Gastrocnemius medialis (tissue), 4 donors: ENCODE measurements around the gene ST8SIA6. TPM values are rescaled to one million over a fixed set of nuclear protein-coding genes. Genes with fewer than 3 reads are reported as not detected.

Experiments
- ATAC-seq, 2 donors: fragments of 150-250 bp; one replicate each; pipeline ENCODE4 v1.9.1; 2016
- DNase-seq, 2 donors: peaks; one replicate each; pipeline ENCODE4 v3.0.0-alpha.2; 2019
- H3K27ac ChIP-seq, 4 donors: fragments of 200-600 bp; sonication (generic); 1 replicate in 1 of 4; 2 replicates in 3 of 4; pipeline ENCODE4 v1.5.1; 2016 to 2018; ENCODE audit warnings: mild to moderate bottlenecking in 2 of 4, moderate library complexity in 1 of 4
- H3K27me3 ChIP-seq, 3 donors: fragments of 200-600 bp; sonication (generic) in 2 of 3; 1 replicate in 1 of 3; 2 replicates in 2 of 3; pipeline versions ENCODE4 v1.5.1 to v1.6.0; 2016 to 2019; ENCODE audit warnings: mild to moderate bottlenecking in 1 of 3, moderate library complexity in 1 of 3
- H3K36me3 ChIP-seq, 2 donors: fragments of 200-600 bp; sonication (generic) in 1 of 2; one replicate each; pipeline ENCODE4 v1.5.1; 2017 to 2018
- H3K4me1 ChIP-seq, 2 donors: fragments of 200-600 bp; sonication (generic) in 1 of 2; one replicate each; pipeline ENCODE4 v1.5.1; 2016 to 2017; ENCODE audit warnings: mild to moderate bottlenecking in 2 of 2
- H3K4me3 ChIP-seq, 4 donors: fragments of 200-600 bp; sonication (generic) in 3 of 4; 1 replicate in 1 of 4; 2 replicates in 3 of 4; pipeline ENCODE4 v1.5.1; 2016 to 2019; ENCODE audit warnings: mild to moderate bottlenecking in 2 of 4
- H3K9me3 ChIP-seq, 3 donors: fragments of 200-600 bp; sonication (generic) in 2 of 3; 1 replicate in 1 of 3; 2 replicates in 2 of 3; pipeline ENCODE4 v1.5.1; 2016 to 2019
- CTCF ChIP-seq, 5 experiments: fragments of 450-650 bp in 3 of 5; fragments of 200-600 bp in 2 of 5; sonication (generic) in 2 of 5; IDR thresholded peaks in 4 of 5; conservative IDR thresholded peaks in 1 of 5; 1 replicate in 4 of 5; 2 replicates in 1 of 5; pipeline ENCODE4 v1.5.1; 2016 to 2019; ENCODE audit warnings: antibody characterized with exemption in 5 of 5, mild to moderate bottlenecking in 3 of 5, moderate library complexity in 3 of 5
- POLR2A ChIP-seq, 2 donors: fragments of 450-650 bp; IDR thresholded peaks; one replicate each; pipeline ENCODE4 v1.6.1; 2017; ENCODE audit warnings: antibody characterized with exemption in 2 of 2, mild to moderate bottlenecking in 2 of 2, moderate library complexity in 2 of 2
- in situ Hi-C, 4 donors: fragments of 200-750 bp; cut with MboI; loops; one replicate each; pipeline versions ENCODE4 v1.15.0 to v1.8.0; 2017; ENCODE audit warnings: low sequenced_read_pairs in 4 of 4
- intact Hi-C: fragments of 100-400 bp; cut with DNase I; formaldehyde crosslinking; loops from one replicate; pipeline ENCODE4 v1.15.1; 2023; ENCODE audit warnings: low total_unique reads
- total RNA-seq, 4 donors: library from RNA; depleted of rRNA; stranded (reverse); fragments of >200 nt; gene quantifications; one replicate each; pipeline versions ENCODE4 v1.1.0 to v1.2.3, GENCODE V29; 2016

The ST8SIA6 gene
- total RNA-seq, 4 donors from 2014 or later = 0.27 to 0.66 (median 0.44) TPM

DNA sequence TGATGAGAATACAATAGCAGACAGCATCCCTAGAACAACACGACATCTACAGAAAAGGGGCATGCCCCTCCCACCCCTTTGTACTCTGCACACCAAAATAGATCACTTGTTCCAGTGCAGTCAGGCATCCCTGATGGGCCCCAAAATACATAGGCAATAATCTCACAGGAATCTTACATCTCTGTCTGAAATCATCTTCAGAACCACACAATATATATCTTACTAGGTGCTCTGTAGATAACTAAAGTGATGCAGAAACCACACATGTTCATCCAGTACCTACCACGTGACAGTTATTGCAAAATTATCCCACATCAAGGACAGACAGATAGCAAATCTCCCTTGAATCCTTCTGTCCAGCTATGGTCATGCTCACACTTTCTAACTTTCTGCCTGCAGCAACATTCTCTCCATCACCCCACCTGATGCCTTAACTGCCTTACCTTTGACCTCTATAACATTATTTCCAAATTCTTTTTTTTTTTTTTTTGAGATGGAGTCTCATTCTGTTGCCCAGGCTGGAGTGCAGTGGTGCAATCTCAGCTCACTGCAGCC lies 30.7 kb downstream of the ST8SIA6 start:
- H3K36me3 ChIP-seq = no peaks in the 10 kb centered on the region
- H3K9me3 ChIP-seq = no peaks in the 10 kb centered on the region
- DNase-seq = no peak
- in situ Hi-C loops (no loop called here), intact Hi-C loops (no loop called here)
- H3K4me3 ChIP-seq = no peak overlapping the region
- no peak for TF ChIP-seq CTCF (IDR thresholded peaks at IDR 0.05 in 4 of 5, conservative IDR thresholded peaks at IDR 0.05 in 1 of 5)
- ATAC-seq = no peak
- H3K27ac ChIP-seq = no peak overlapping the region
- no peaks in the 10 kb centered on the region for H3K4me1 ChIP-seq
- no peaks in the 10 kb centered on the region for H3K27me3 ChIP-seq

DNA sequence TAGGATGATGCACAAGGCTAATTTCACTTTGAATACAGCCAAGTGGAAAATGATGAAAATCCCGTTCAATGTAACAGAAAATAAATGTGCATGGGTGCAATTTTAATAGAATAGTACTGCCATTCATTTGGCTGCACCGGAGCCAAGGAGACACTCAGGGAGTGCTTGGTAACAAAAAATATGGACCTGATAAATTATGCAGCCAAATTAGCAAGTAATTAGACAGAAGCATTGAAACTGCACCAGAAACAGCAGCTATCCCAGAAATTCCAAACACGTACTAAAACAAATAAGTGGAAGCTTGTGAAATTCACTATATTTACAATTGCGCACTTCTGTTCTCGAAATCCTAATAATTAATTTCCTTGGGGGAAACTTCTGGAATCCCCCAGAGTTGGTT lies 31.5 kb downstream of the ST8SIA6 start:
- ATAC-seq = no peak
- Histone ChIP-seq H3K36me3 (no peaks in the 10 kb centered on the region), H3K4me1 (no peaks in the 10 kb centered on the region), H3K27me3 (no peaks in the 10 kb centered on the region), H3K9me3 (no peaks in the 10 kb centered on the region), H3K27ac (no peak overlapping the region), H3K4me3 (no peak overlapping the region)
- intact Hi-C loops (no loop called here), in situ Hi-C loops (no loop called here)
- DNase-seq = no peak
- TF ChIP-seq POLR2A (IDR thresholded peaks at IDR 0.05) = no peak
- TF ChIP-seq CTCF (IDR thresholded peaks at IDR 0.05 in 4 of 5, conservative IDR thresholded peaks at IDR 0.05 in 1 of 5) = no peak

DNA sequence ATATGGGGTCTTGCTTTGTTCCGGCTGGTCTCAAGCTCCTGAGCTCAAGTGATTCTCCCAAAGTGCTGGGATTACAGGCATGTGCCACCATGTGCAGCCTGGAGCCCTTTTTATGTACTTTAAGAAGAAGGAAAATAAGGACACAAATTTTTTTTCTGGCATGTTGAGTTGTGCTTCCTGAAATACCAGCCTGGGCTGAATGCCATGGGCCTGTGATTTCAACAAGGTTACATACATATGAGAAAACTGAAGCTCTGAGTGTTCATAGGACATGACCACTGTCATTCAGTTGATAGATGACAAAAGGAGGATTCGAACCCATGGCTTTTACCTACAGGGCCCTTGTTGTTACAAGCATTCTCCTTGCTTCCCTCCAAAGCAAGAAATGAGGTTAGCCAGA lies 36.1 kb downstream of the ST8SIA6 start:
- TF ChIP-seq POLR2A (IDR thresholded peaks at IDR 0.05) = no peak
- no peak for TF ChIP-seq CTCF (IDR thresholded peaks at IDR 0.05 in 4 of 5, conservative IDR thresholded peaks at IDR 0.05 in 1 of 5)
- intact Hi-C loops (no loop called here), in situ Hi-C loops (no loop called here)
- no peaks in the 10 kb centered on the region for H3K36me3 ChIP-seq
- no peak for DNase-seq
- no peaks in the 10 kb centered on the region for H3K27me3 ChIP-seq
- H3K27ac ChIP-seq = no peak overlapping the region
- H3K4me1 ChIP-seq = no peaks in the 10 kb centered on the region
- no peaks in the 10 kb centered on the region for H3K9me3 ChIP-seq
- H3K4me3 ChIP-seq = no peak overlapping the region
- no peak for ATAC-seq

DNA sequence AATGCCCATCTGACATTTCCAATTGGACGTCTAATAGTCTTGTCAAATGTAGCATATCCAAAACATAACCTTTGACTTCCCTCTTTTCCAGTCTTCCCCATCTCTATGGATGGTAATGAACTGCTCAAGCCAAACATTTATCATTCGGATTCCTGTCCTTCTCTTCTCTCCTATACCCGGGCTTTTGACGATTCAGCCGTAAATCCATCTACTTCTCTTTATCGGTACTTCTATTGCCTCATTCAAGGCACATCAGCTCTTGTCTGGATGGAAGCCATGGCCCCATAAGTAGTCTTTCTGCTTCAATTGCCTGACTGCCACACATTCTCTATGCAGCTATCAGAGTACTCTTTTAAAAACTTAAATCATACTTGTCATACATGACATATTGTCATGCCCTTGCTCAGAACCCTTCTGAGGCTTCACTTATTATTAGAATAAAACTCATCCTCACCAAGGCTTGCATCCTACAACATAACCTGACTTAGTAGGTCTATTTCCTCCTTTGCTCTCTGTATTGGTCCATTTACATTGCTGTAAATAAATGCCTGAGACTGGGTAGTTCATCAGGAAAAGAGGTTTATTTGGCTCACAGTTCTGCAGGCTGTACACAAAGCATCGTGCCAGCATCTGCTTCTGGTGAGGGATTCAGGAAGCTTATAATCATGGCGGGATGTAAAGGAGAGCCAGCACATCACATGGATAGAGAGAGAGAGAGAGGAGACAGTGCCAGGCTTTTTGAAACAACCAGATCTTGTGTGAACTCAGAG lies 37.8 kb downstream of the ST8SIA6 start:
- Histone ChIP-seq H3K27me3 (no peaks in the 10 kb centered on the region), H3K27ac (no peak overlapping the region), H3K4me1 (no peaks in the 10 kb centered on the region), H3K36me3 (no peaks in the 10 kb centered on the region), H3K4me3 (no peak overlapping the region), H3K9me3 (no peaks in the 10 kb centered on the region)
- in situ Hi-C loops (no loop called here), intact Hi-C loops (no loop called here)
- DNase-seq (no peak), ATAC-seq (no peak)
- TF ChIP-seq CTCF (IDR thresholded peaks at IDR 0.05 in 4 of 5, conservative IDR thresholded peaks at IDR 0.05 in 1 of 5) (no peak), POLR2A (IDR thresholded peaks at IDR 0.05) (no peak)
